Mesenchymal stem cell (in vitro differentiated cells and primary cell): Measurements from ENCODE around the gene CAMK1D.

Experiments
- DNase-seq: peaks from one replicate; pipeline ENCODE4 v3.0.0-alpha.2; 2013
- H2AFZ ChIP-seq: one replicate; pipeline ENCODE4 v1.6.1; 2013; ENCODE audit warnings: low read depth, mild to moderate bottlenecking, control low read depth, inconsistent platforms, low read length, moderate library complexity
- H2AK5ac ChIP-seq: 2 replicates; pipeline ENCODE4 v1.6.1; 2013; ENCODE audit warnings: low read length, moderate library complexity, mild to moderate bottlenecking, inconsistent platforms; ENCODE audit not compliant: severe bottlenecking
- H2BK120ac ChIP-seq: one replicate; pipeline ENCODE4 v1.6.1; 2013; ENCODE audit warnings: low read depth, mild to moderate bottlenecking, inconsistent platforms, low read length, moderate library complexity
- H2BK12ac ChIP-seq, 2 experiments: one replicate each; pipeline ENCODE4 v1.6.1; 2013; ENCODE audit warnings: inconsistent platforms in 2 of 2, low read length in 2 of 2, mild to moderate bottlenecking in 2 of 2, moderate library complexity in 2 of 2, control low read depth in 1 of 2
- H2BK15ac ChIP-seq: one replicate; pipeline ENCODE4 v1.6.1; 2013; ENCODE audit warnings: mild to moderate bottlenecking, low read depth, inconsistent platforms; ENCODE audit not compliant: poor library complexity, severe bottlenecking
- H2BK5ac ChIP-seq: 2 replicates; pipeline ENCODE4 v1.6.1; 2013; ENCODE audit warnings: low read depth, mild to moderate bottlenecking, low read length, control low read depth, inconsistent platforms; ENCODE audit not compliant: poor library complexity, severe bottlenecking
- H3K14ac ChIP-seq, 2 experiments: one replicate each; pipeline ENCODE4 v1.6.1; 2013; ENCODE audit warnings: inconsistent platforms in 2 of 2, low read length in 2 of 2, control low read depth in 1 of 2, mild to moderate bottlenecking in 1 of 2, moderate library complexity in 1 of 2
- H3K18ac ChIP-seq, 2 experiments: one replicate each; pipeline ENCODE4 v1.6.1; 2013; ENCODE audit warnings: inconsistent platforms in 2 of 2, low read length in 2 of 2, control low read depth in 1 of 2, low read depth in 1 of 2, mild to moderate bottlenecking in 1 of 2
- H3K23ac ChIP-seq, 2 experiments: one replicate each; pipeline ENCODE4 v1.6.1; 2013; ENCODE audit warnings: inconsistent platforms in 2 of 2, low read length in 2 of 2, mild to moderate bottlenecking in 2 of 2, moderate library complexity in 2 of 2, control low read depth in 1 of 2
- H3K27ac ChIP-seq: 2 replicates; pipeline ENCODE4 v1.5.1; 2013; ENCODE audit warnings: mild to moderate bottlenecking, moderate library complexity, low read length, control low read depth, inconsistent platforms; ENCODE audit not compliant: poor library complexity, severe bottlenecking
- H3K27me3 ChIP-seq, 2 experiments: 2 replicates each; pipeline versions ENCODE4 v1.6.1 to v1.7.0; 2013; ENCODE audit warnings: low read length in 2 of 2, mild to moderate bottlenecking in 2 of 2, moderate library complexity in 2 of 2, control low read depth in 1 of 2, inconsistent platforms in 1 of 2; ENCODE audit not compliant: control insufficient read depth in 1 of 2, insufficient read depth in 1 of 2
- H3K36me3 ChIP-seq, 2 experiments: 2 replicates each; pipeline versions ENCODE4 v1.6.1 to v1.7.0; 2013; ENCODE audit warnings: low read length in 2 of 2, control low read depth in 1 of 2, inconsistent platforms in 1 of 2, low read depth in 1 of 2, mild to moderate bottlenecking in 1 of 2; ENCODE audit not compliant: insufficient read depth in 2 of 2, control insufficient read depth in 1 of 2
- H3K4ac ChIP-seq, 2 experiments: one replicate each; pipeline ENCODE4 v1.6.1; 2013; ENCODE audit warnings: inconsistent platforms in 2 of 2, low read length in 2 of 2, mild to moderate bottlenecking in 2 of 2, moderate library complexity in 2 of 2, control low read depth in 1 of 2, low read depth in 1 of 2
- H3K4me1 ChIP-seq: 2 replicates; pipeline ENCODE4 v1.6.1; 2013; ENCODE audit warnings: low read depth, low read length, control low read depth; ENCODE audit not compliant: control insufficient read depth, insufficient read depth
- H3K4me2 ChIP-seq: 2 replicates; pipeline ENCODE4 v1.6.1; 2013; ENCODE audit warnings: low read length, mild to moderate bottlenecking, inconsistent platforms; ENCODE audit not compliant: poor library complexity, severe bottlenecking
- H3K4me3 ChIP-seq, 2 experiments: 2 replicates each; pipeline versions ENCODE4 v1.5.1 to v1.7.0; 2013; ENCODE audit warnings: low read length in 2 of 2, mild to moderate bottlenecking in 2 of 2, control low read depth in 1 of 2, low read depth in 1 of 2; ENCODE audit not compliant: insufficient read depth in 1 of 2
- H3K79me1 ChIP-seq: replicated peaks from 2 replicates; pipeline ENCODE4 v1.6.1; 2013; ENCODE audit warnings: mild to moderate bottlenecking, control low read depth, low read length, inconsistent platforms; ENCODE audit not compliant: poor library complexity, severe bottlenecking
- H3K9ac ChIP-seq: 2 replicates; pipeline ENCODE4 v1.7.0; 2013; ENCODE audit warnings: mild to moderate bottlenecking, low read length, moderate library complexity
- H3K9me3 ChIP-seq: 2 replicates; pipeline ENCODE4 v1.7.0; 2013; ENCODE audit warnings: mild to moderate bottlenecking, low read length; ENCODE audit not compliant: control insufficient read depth
- H4K8ac ChIP-seq: one replicate; pipeline ENCODE4 v1.6.1; 2013; ENCODE audit warnings: inconsistent platforms, mild to moderate bottlenecking, low read length, moderate library complexity
- H4K91ac ChIP-seq: one replicate; pipeline ENCODE4 v1.6.1; 2013; ENCODE audit warnings: mild to moderate bottlenecking, low read length, inconsistent platforms
- WGBS: methylation state at CpG from one replicate; pipeline ENCODE4 v1.1.7; 2013; ENCODE audit warnings: mixed read lengths; 5-methylcytosine and 5-hydroxymethylcytosine counted together

Gene CAMK1D

GRCh38 chr10:12771981-12772760 is 422.8 kb downstream of the CAMK1D start:
- Histone ChIP-seq H2BK120ac (no peak overlapping the region), H3K4ac (no peak overlapping the region), H2BK5ac (no peak overlapping the region), H3K18ac (no peak overlapping the region), H3K27me3 (no peaks in the 10 kb centered on the region), H3K4me1 (peaks cover 13% of the 10 kb centered on the region), H3K9me3 (no peaks in the 10 kb centered on the region), H2BK15ac (no peak overlapping the region), H3K27ac (no peak overlapping the region), H3K4me3 (no peak overlapping the region), H3K14ac (no peak overlapping the region), H3K36me3 (peaks cover 12 to 26% of the 10 kb centered on the region in 2 experiments), H2AFZ (no peak overlapping the region), H4K8ac (no peak overlapping the region), H2AK5ac (no peak overlapping the region), H3K23ac (peak overlapping the region in 1 of 2 experiments; percentile 31), H4K91ac (no peak overlapping the region), H3K79me1 (peaks cover 10% of the 10 kb centered on the region), H3K4me2 (no peak overlapping the region), H3K9ac (no peak overlapping the region), H2BK12ac (no peak overlapping the region)
- no peak for DNase-seq
- WGBS, result 92% methylated on average over 19 of the region's 19 CpGs

- WGBS, result 94% methylated on average over 8 of the region's 8 CpGs
- Histone ChIP-seq H4K91ac (no peak overlapping the region), H3K18ac (no peak overlapping the region), H3K79me1 (peaks cover 10% of the 10 kb centered on the region), H3K27me3 (no peaks in the 10 kb centered on the region), H2BK120ac (no peak overlapping the region), H3K23ac (no peak overlapping the region), H2BK5ac (no peak overlapping the region), H3K14ac (no peak overlapping the region), H2AK5ac (no peak overlapping the region), H3K36me3 (peaks cover 12 to 26% of the 10 kb centered on the region in 2 experiments), H3K4me2 (no peak overlapping the region), H2AFZ (no peak overlapping the region), H3K4me1 (peaks cover 11% of the 10 kb centered on the region), H3K4me3 (no peak overlapping the region), H3K4ac (no peak overlapping the region), H4K8ac (no peak overlapping the region), H3K27ac (no peak overlapping the region), H2BK15ac (no peak overlapping the region), H2BK12ac (no peak overlapping the region), H3K9me3 (no peaks in the 10 kb centered on the region), H3K9ac (no peak overlapping the region)
- no peak for DNase-seq
Measured at GRCh38 chr10:12772797-12773587, 423.6 kb downstream of the CAMK1D start.

- H3K9me3 ChIP-seq, result no peaks in the 10 kb centered on the region
- H4K8ac ChIP-seq, result peak overlapping the region; percentile 57
- no peak overlapping the region for H4K91ac ChIP-seq
- peaks cover 12 to 29% of the 10 kb centered on the region in 2 experiments for H3K36me3 ChIP-seq
- no peak overlapping the region for H3K9ac ChIP-seq
- no peak overlapping the region for H2AK5ac ChIP-seq
- H3K79me1 ChIP-seq, result peaks cover 12% of the 10 kb centered on the region
- H3K4ac ChIP-seq, result no peak overlapping the region
- H3K23ac ChIP-seq, result no peak overlapping the region
- no peak overlapping the region for H2BK12ac ChIP-seq
- H3K27ac ChIP-seq, result no peak overlapping the region
- H3K14ac ChIP-seq, result no peak overlapping the region
- H2BK120ac ChIP-seq, result no peak overlapping the region
- DNase-seq, result no peak
- H2AFZ ChIP-seq, result no peak overlapping the region
- H3K4me3 ChIP-seq, result no peak overlapping the region
- H3K27me3 ChIP-seq, result no peaks in the 10 kb centered on the region
- no peak overlapping the region for H2BK5ac ChIP-seq
- no peak overlapping the region for H3K18ac ChIP-seq
- 66% methylated on average over 16 of the region's 16 CpGs for WGBS
- H2BK15ac ChIP-seq, result no peak overlapping the region
- H3K4me1 ChIP-seq, result peaks cover 6% of the 10 kb centered on the region
- H3K4me2 ChIP-seq, result peak overlapping the region; percentile 18
Measured at GRCh38 chr10:12774204-12774894, 425.0 kb downstream of the CAMK1D start.
